Measurements from ENCODE around the gene COL15A1.

The COL15A1 gene

GRCh38 chr9:98917746-98918487 lies 25.8 kb upstream of the COL15A1 start:
- peak; percentile 59 for DNase-seq

GRCh38 chr9:98921732-98922131 lies 22.0 kb upstream of the COL15A1 start:
- peak; percentile 1 for DNase-seq

- peak; percentile 14 for DNase-seq
These were observed 20.8 kb upstream of the COL15A1 start for GRCh38 chr9:98922721-98923435.

GRCh38 chr9:98923451-98924123 lies 20.1 kb upstream of the COL15A1 start:
- DNase-seq = no peak

GRCh38 chr9:98924946-98925820 lies 18.5 kb upstream of the COL15A1 start:
- DNase-seq = peak; percentile 14

- DNase-seq = peak; percentile 1
These were observed 17.8 kb upstream of the COL15A1 start for GRCh38 chr9:98925956-98926355.

GRCh38 chr9:98927724-98928123 lies 16.0 kb upstream of the COL15A1 start:
- DNase-seq = peak; percentile 15

- DNase-seq = no peak
These were observed 14.6 kb upstream of the COL15A1 start for GRCh38 chr9:98929071-98929470.

GRCh38 chr9:98929895-98930341 lies 13.8 kb upstream of the COL15A1 start:
- peak; percentile 23 for DNase-seq

- peak; percentile 14 for DNase-seq
These were observed 12.9 kb upstream of the COL15A1 start for GRCh38 chr9:98930792-98931191.

GRCh38 chr9:98931600-98932389 lies 11.9 kb upstream of the COL15A1 start:
- DNase-seq = no peak

GRCh38 chr9:98933185-98933584 lies 10.5 kb upstream of the COL15A1 start:
- no peak for DNase-seq

- DNase-seq = no peak
These were observed 9.8 kb upstream of the COL15A1 start for GRCh38 chr9:98933890-98934289.

- no peak for DNase-seq
These were observed 8.6 kb upstream of the COL15A1 start for GRCh38 chr9:98935071-98935505.

- no peak for DNase-seq
These were observed 3.4 kb upstream of the COL15A1 start for GRCh38 chr9:98940276-98940675.

- DNase-seq = no peak
These were observed 1.7 kb upstream of the COL15A1 start for GRCh38 chr9:98941946-98942523.

GRCh38 chr9:98942906-98943681 lies 613 bp upstream of the COL15A1 start:
- DNase-seq = no peak

- peak; percentile 39 for DNase-seq
These were observed 488 bp downstream of the COL15A1 start for GRCh38 chr9:98944057-98944733.

GRCh38 chr9:98944734-98945074 lies 997 bp downstream of the COL15A1 start:
- no peak for DNase-seq

- no peak for DNase-seq
These were observed 5.9 kb downstream of the COL15A1 start for GRCh38 chr9:98949565-98949964.
